ENCODE results near the gene LNX1.

- TF ChIP-seq CTCF (IDR thresholded peaks at IDR 0.05), result no peak
- no peak for TF ChIP-seq POLR2A (IDR thresholded peaks at IDR 0.05)
Measured at GRCh38 chr4:53562409-53562808, 28.9 kb downstream of the LNX1 start.

Measured in tibial nerve (tissue), 3 donors.